ENCODE data around the gene ANKS1B.

DNA sequence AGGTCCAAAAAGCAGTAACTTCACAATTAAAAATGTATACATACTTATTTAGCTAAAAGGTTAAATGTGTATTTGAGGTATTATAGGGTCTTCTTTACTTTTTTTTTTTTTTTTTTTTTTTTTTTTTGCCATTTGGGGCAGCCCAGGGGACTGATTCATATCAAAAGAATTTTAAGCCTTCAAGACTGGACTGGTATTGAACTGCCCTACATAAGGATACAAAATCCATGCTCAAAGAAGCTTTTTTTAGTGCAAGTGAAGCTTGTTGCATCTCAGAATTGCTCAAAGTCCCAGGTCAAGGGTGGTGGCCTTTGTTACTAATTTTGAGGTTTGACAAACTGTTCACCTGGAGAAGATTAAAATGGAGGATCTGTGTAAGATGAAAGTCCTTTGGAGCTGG, 1215.7 kb downstream of the ANKS1B start:
- TF ChIP-seq POLR2A (IDR thresholded peaks at IDR 0.05; ENCODE audit: low read length) (no peak), GATA1 (IDR thresholded peaks at IDR 0.05; ENCODE audit: low read depth, low read length) (no peak)

Data from erythroblast (primary cell).